Karpas-422 (cell line): ENCODE measurements around the gene GFOD2. TPM values are rescaled to one million over a fixed set of nuclear protein-coding genes. Genes with fewer than 3 reads are reported as not detected.

ENCODE experiments used
- DNase-seq: peaks from one replicate; pipeline ENCODE4 v3.0.0-alpha.2; 2015
- H2AFZ ChIP-seq: fragments of 200-600 bp; sonication (generic); 2 replicates; pipeline ENCODE4 v1.6.1; 2014; ENCODE audit warnings: antibody characterized with exemption, low read length, mixed read lengths
- H3K27ac ChIP-seq: fragments of 200-600 bp; sonication (generic); 2 replicates; pipeline ENCODE4 v1.5.1; 2014; ENCODE audit warnings: mild to moderate bottlenecking, low read length, moderate library complexity
- H3K27me3 ChIP-seq: fragments of 200-600 bp; sonication (generic); 2 replicates; pipeline ENCODE4 v1.6.1; 2014; ENCODE audit warnings: low read length, mixed read lengths
- H3K36me3 ChIP-seq: fragments of 200-600 bp; sonication (generic); 2 replicates; pipeline ENCODE4 v1.6.1; 2014; ENCODE audit warnings: low read length, mixed read lengths; ENCODE audit not compliant: insufficient read depth
- H3K4me1 ChIP-seq: fragments of 200-600 bp; sonication (generic); 2 replicates; pipeline ENCODE4 v1.6.1; 2014; ENCODE audit warnings: mild to moderate bottlenecking, low read length, mixed read lengths
- H3K4me2 ChIP-seq: fragments of 200-600 bp; sonication (generic); 2 replicates; pipeline ENCODE4 v1.6.1; 2014; ENCODE audit warnings: low read length, low read depth, mild to moderate bottlenecking; ENCODE audit not compliant: poor library complexity, severe bottlenecking
- H3K4me3 ChIP-seq: fragments of 200-600 bp; sonication (generic); 2 replicates; pipeline ENCODE4 v1.5.1; 2014; ENCODE audit warnings: mild to moderate bottlenecking, antibody characterized with exemption, low read length, mixed read lengths
- H3K79me2 ChIP-seq: fragments of 200-600 bp; sonication (generic); 2 replicates; pipeline ENCODE4 v1.6.1; 2014; ENCODE audit warnings: mild to moderate bottlenecking, low read length, mixed read lengths
- H3K9ac ChIP-seq: fragments of 200-600 bp; sonication (generic); 2 replicates; pipeline ENCODE4 v1.6.0; 2014; ENCODE audit warnings: low read length
- H3K9me2 ChIP-seq: fragments of 200-600 bp; sonication (generic), shearing (Covaris generic); replicated peaks from 2 replicates; pipeline ENCODE4 v1.6.0; 2014; ENCODE audit warnings: mild to moderate bottlenecking, low read length, moderate library complexity; ENCODE audit not compliant: insufficient read depth
- H3K9me3 ChIP-seq: fragments of 300-700, 200-600 bp; sonication (generic); 2 replicates; pipeline ENCODE4 v1.6.1; 2014; ENCODE audit warnings: low read length, mixed read lengths
- H4K20me1 ChIP-seq: fragments of 200-600 bp; sonication (generic); 2 replicates; pipeline ENCODE4 v1.6.1; 2014; ENCODE audit warnings: mild to moderate bottlenecking, antibody characterized with exemption, low read length, low read depth; ENCODE audit not compliant: insufficient read depth
- total RNA-seq: library from RNA; depleted of rRNA; stranded (reverse); fragments of >200 nt; shearing (Covaris generic); gene quantifications from 2 replicates; pipeline ENCODE4 v1.2.3, GENCODE V29; 2014; ENCODE audit warnings: low replicate concordance

The GFOD2 gene
- total RNA-seq, 1 experiment from 2014 or later = 12.9 TPM

DNA sequence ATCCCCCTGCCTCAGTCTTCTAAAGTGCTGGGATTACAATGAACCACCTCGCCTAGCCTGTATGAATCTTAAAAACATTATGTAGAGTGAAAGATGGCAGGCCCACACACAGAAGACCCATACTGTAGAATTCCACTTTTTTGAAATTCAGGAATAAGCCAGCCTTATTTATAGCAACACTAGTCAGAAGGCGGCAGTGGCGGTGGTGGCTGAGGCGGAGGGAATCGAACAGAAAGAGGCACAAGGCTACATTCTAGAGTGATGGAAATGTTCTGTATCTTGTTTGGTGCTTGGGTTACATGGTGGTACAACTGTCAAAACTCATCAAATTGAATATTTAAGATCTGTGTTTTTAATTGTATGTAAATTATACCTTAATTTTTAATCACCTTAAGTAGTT lies 11.3 kb downstream of the GFOD2 start:
- peaks cover 91% of the 10 kb centered on the region for H3K79me2 ChIP-seq

DNA sequence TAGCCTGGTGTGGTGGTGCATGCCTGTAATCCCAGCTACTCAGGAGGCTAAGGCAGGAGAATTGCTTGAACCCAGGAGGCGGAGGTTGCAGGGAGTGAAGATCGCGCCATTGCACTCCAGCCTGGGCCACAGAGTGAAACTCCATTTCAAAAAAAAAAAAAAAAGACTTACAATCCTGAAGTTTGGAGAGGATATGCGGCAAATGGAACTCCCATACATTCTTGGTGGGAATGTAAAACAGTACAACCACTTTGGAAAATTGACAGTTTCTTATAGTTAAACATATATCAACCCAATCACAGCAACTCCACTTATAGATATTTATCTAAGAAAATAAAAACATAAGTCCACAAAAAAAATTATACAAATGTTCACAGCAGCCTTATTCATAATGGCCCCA lies 11.9 kb downstream of the GFOD2 start:
- Histone ChIP-seq H3K27me3 (no peaks in the 10 kb centered on the region), H3K36me3 (peaks cover 9% of the 10 kb centered on the region; the same call in 1 of the 2 replicates), H4K20me1 (peaks cover 10% of the 10 kb centered on the region; the same call in 1 of the 2 replicates), H3K79me2 (peaks cover 97% of the 10 kb centered on the region), H3K4me2 (no peak overlapping the region), H3K9me3 (no peaks in the 10 kb centered on the region), H2AFZ (no peak overlapping the region), H3K27ac (no peak overlapping the region), H3K9me2 (no peaks in the 10 kb centered on the region), H3K4me1 (peaks cover 37% of the 10 kb centered on the region), H3K9ac (no peak overlapping the region), H3K4me3 (no peak overlapping the region)
- no peak for DNase-seq

More for the DNA sequence above, 11.3 kb downstream of the GFOD2 start:
- Histone ChIP-seq H3K27ac (peak overlapping the region; percentile 55; the same call in 1 of the 2 replicates), H3K9me3 (no peaks in the 10 kb centered on the region), H3K9me2 (no peaks in the 10 kb centered on the region), H3K36me3 (peaks cover 9% of the 10 kb centered on the region; the same call in 1 of the 2 replicates), H2AFZ (no peak overlapping the region), H4K20me1 (peaks cover 10% of the 10 kb centered on the region; the same call in 1 of the 2 replicates), H3K4me1 (peaks cover 37% of the 10 kb centered on the region), H3K4me2 (no peak overlapping the region), H3K4me3 (no peak overlapping the region), H3K9ac (no peak overlapping the region), H3K27me3 (no peaks in the 10 kb centered on the region)
- no peak for DNase-seq

DNA sequence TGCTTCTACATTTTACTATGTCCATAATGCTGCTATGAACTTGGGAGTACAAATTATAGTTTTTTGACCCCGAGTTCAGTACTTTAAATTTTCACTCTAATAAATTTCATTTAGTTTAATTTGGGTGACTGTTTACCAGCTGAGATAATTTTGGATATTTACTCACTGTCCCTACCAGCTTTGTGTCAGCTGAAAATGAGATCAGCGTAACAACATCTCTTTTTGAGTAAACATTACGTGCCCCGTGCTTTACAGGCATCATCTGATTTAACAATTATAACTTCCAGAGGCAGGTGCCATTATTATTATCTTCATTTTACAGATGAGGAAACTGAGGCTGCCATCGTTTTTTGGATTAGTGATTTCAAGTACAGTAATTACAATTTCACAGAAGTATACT lies 15.0 kb downstream of the GFOD2 start:
- no peaks in the 10 kb centered on the region for H3K9me2 ChIP-seq
- H3K4me1 ChIP-seq = peaks cover 18% of the 10 kb centered on the region
- H3K36me3 ChIP-seq = peaks cover 9% of the 10 kb centered on the region
- no peaks in the 10 kb centered on the region for H3K27me3 ChIP-seq
- H3K27ac ChIP-seq = no peak overlapping the region
- H4K20me1 ChIP-seq = peaks cover 6% of the 10 kb centered on the region; the same call in 1 of the 2 replicates
- no peaks in the 10 kb centered on the region; the same call in 1 of the 2 replicates for H3K9me3 ChIP-seq
- peaks cover 96% of the 10 kb centered on the region for H3K79me2 ChIP-seq
- H3K4me3 ChIP-seq = no peak overlapping the region
- H3K4me2 ChIP-seq = no peak overlapping the region
- no peak overlapping the region for H3K9ac ChIP-seq
- no peak for DNase-seq
- H2AFZ ChIP-seq = no peak overlapping the region

DNA sequence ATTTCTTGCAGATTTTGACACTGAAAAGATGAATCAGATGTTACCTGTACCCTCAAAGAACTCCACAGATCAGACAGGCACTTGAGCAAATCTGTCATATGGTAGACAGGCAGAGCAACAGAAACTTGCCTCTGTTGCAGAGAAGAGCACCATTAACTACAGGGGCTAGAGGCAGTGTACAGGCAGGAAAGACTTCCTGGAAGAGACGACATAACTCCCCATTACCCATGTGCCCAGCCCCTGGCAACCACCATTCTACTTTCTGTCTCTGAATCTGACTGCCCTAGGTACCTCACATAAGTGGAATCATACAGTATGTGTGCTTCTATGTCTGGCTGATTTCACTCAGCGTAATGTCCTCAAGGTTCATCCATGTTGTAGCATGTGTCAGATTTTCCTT lies 15.5 kb downstream of the GFOD2 start:
- no peak overlapping the region for H3K4me3 ChIP-seq
- H3K27me3 ChIP-seq = no peaks in the 10 kb centered on the region
- H3K9me2 ChIP-seq = no peaks in the 10 kb centered on the region
- H3K9ac ChIP-seq = no peak overlapping the region
- H2AFZ ChIP-seq = no peak overlapping the region
- no peak overlapping the region for H3K27ac ChIP-seq
- H3K4me1 ChIP-seq = peaks cover 13% of the 10 kb centered on the region
- no peak overlapping the region for H3K4me2 ChIP-seq
- peaks cover 10% of the 10 kb centered on the region for H3K36me3 ChIP-seq
- DNase-seq = no peak
- H3K9me3 ChIP-seq = no peaks in the 10 kb centered on the region; the same call in 1 of the 2 replicates
- H4K20me1 ChIP-seq = peaks cover 5% of the 10 kb centered on the region; the same call in 1 of the 2 replicates
- H3K79me2 ChIP-seq = peaks cover 96% of the 10 kb centered on the region

DNA sequence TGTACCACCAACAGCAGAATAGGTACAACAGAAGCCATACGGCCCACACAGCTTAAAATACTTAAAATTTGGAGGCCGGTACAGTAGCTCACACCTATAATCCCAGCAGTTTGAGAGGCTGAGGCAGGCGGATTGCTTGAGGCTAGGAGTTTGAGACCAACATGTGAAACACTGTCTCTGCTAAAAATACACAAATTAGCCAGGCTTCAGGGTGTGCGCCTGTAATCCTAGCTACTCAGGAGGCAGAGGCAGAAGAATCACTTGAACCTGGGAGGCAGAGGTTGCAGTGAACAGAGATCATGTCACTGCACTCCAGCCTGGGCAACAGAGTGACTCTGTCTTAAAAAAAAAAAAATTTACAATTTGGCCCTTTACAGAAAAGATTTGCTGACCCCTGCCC lies 17.0 kb downstream of the GFOD2 start:
- Histone ChIP-seq H3K4me3 (no peak overlapping the region), H3K9me3 (no peaks in the 10 kb centered on the region; the same call in 1 of the 2 replicates), H3K9ac (no peak overlapping the region), H4K20me1 (peaks cover 1% of the 10 kb centered on the region; the same call in 1 of the 2 replicates), H3K36me3 (peaks cover 11% of the 10 kb centered on the region; the same call in 1 of the 2 replicates), H3K9me2 (no peaks in the 10 kb centered on the region), H2AFZ (no peak overlapping the region), H3K79me2 (peaks cover 96% of the 10 kb centered on the region), H3K4me2 (no peak overlapping the region), H3K27ac (no peak overlapping the region), H3K4me1 (peaks cover 8% of the 10 kb centered on the region; the same call in 1 of the 2 replicates), H3K27me3 (no peaks in the 10 kb centered on the region)
- DNase-seq = no peak

DNA sequence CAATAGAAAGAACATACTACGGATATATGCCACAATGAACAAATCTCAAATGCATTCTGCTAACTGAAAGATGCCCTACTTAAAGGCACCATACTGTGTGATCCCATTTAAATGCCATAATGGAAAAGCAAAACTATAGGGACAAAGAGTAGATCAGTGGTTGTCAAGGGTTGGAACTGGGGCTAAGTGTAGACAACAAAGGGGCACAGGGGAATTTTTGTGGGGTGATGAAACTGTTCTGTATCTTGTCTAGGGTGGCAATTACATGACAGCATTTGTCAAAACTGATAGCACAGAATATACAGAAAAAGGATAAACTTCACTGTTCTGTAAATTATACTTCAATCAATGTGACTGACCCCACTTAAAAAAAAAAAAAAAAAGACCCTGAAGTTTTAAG lies 17.7 kb downstream of the GFOD2 start:
- H3K4me2 ChIP-seq = no peak overlapping the region
- H3K4me1 ChIP-seq = peaks cover 4% of the 10 kb centered on the region; the same call in 1 of the 2 replicates
- no peak overlapping the region for H3K4me3 ChIP-seq
- no peak overlapping the region for H3K27ac ChIP-seq
- no peaks in the 10 kb centered on the region; the same call in 1 of the 2 replicates for H3K9me3 ChIP-seq
- no peak for DNase-seq
- H3K36me3 ChIP-seq = peaks cover 11% of the 10 kb centered on the region; the same call in 1 of the 2 replicates
- no peaks in the 10 kb centered on the region for H3K9me2 ChIP-seq
- no peak overlapping the region for H3K9ac ChIP-seq
- H3K79me2 ChIP-seq = peaks cover 97% of the 10 kb centered on the region
- H3K27me3 ChIP-seq = no peaks in the 10 kb centered on the region
- H4K20me1 ChIP-seq = peaks cover 6% of the 10 kb centered on the region; the same call in 1 of the 2 replicates
- H2AFZ ChIP-seq = no peak overlapping the region

DNA sequence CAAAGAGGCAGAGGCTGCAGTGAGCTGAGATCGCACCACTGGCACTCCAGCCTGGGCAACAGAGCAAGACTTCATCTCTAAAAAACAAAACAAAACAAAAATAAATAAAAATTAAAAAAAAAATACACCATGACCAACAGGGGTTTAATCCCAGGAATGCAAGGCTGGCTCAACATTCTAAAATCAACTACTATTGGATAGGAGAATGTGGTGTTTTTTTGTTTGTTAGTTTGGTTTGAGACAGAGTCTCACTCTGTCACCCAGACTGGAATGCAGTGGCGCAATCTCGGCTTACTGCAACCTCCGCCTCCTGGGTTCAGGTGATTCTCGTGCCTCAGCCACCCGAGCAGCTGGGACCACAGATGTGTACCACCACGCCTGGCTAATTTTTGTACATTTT lies 19.9 kb downstream of the GFOD2 start:
- no peak overlapping the region for H3K4me2 ChIP-seq
- no peaks in the 10 kb centered on the region; the same call in 1 of the 2 replicates for H3K9me3 ChIP-seq
- DNase-seq = no peak
- no peak overlapping the region for H3K27ac ChIP-seq
- H4K20me1 ChIP-seq = 0 out of 2 replicates have a peak, but pooled peaks cover 6% of the 10 kb centered on the region
- no peaks in the 10 kb centered on the region for H3K4me1 ChIP-seq
- no peak overlapping the region for H3K4me3 ChIP-seq
- peaks cover 97% of the 10 kb centered on the region for H3K79me2 ChIP-seq
- H3K9ac ChIP-seq = no peak overlapping the region
- no peaks in the 10 kb centered on the region for H3K9me2 ChIP-seq
- peaks cover 9% of the 10 kb centered on the region; the same call in 1 of the 2 replicates for H3K36me3 ChIP-seq
- H3K27me3 ChIP-seq = no peaks in the 10 kb centered on the region
- H2AFZ ChIP-seq = no peak overlapping the region

DNA sequence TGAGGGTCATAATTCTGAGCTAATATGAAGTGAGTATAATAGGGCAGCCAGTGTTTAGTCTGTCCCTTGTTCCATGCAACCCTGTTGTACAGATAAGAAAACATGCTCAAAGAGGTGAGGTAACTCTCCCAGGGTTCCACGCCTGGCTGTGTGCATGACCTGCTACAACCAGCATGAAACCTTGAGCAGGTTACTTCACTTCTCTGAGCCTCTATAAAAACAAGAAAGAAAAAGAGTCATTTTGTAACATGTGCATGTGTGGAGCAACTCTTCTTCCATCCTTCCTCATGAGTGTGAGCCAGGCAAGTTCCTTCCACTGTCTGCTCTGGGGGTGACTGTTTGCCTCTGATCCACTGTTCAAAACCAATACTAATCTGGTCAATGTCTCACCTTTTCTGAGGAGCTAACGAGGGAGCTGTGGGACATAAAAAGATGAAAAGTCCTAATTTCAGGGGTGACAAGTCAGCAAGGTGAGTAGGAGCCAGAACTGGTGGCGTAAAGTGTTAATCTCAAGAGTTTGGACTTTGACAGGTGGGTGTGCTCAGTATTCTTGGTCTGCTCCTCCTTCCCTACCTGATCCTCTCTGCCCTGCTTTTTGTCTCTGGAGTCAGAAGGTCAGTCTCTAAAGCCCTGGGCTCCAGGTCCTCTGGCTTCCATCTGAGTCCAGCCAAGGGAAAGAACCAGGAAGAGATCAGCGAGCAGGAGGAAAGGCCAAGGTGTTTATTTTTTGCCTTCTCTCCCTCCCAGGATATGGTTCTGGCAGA lies 21.5 kb downstream of the GFOD2 start:
- H3K79me2 ChIP-seq = peaks cover 96% of the 10 kb centered on the region
- H3K9ac ChIP-seq = no peak overlapping the region
- no peaks in the 10 kb centered on the region; the same call in 1 of the 2 replicates for H3K9me3 ChIP-seq
- peaks cover 9% of the 10 kb centered on the region; the same call in 1 of the 2 replicates for H3K36me3 ChIP-seq
- no peaks in the 10 kb centered on the region for H3K27me3 ChIP-seq
- no peak overlapping the region for H3K4me2 ChIP-seq
- H2AFZ ChIP-seq = no peak overlapping the region
- H4K20me1 ChIP-seq = 0 out of 2 replicates have a peak, but pooled peaks cover 6% of the 10 kb centered on the region
- H3K9me2 ChIP-seq = no peaks in the 10 kb centered on the region
- no peak for DNase-seq
- no peak overlapping the region for H3K4me3 ChIP-seq
- no peak overlapping the region for H3K27ac ChIP-seq
- H3K4me1 ChIP-seq = peaks cover 9% of the 10 kb centered on the region
